ENCODE data around the gene PCDHA4. TPM values are rescaled to one million over a fixed set of nuclear protein-coding genes. Genes with fewer than 3 reads are reported as not detected.

PCDHA4 gene
- total and polyA plus RNA-seq, 2 experiments from 2014 or later = 1.8 to 12.5 TPM

GRCh38 chr5:140823475-140823874, 16.6 kb downstream of the PCDHA4 start:
- Histone ChIP-seq H3K79me2 (replicated peaks; ENCODE audit: insufficient read depth) (no peaks in the 10 kb centered on the region), H3K4me3 (no peak overlapping the region), H3K36me3 (ENCODE audit: insufficient read depth) (no peaks in the 10 kb centered on the region), H4K20me1 (replicated peaks; ENCODE audit: insufficient read depth) (no peaks in the 10 kb centered on the region), H2AFZ (no peak overlapping the region), H3K4me1 (ENCODE audit: insufficient read depth) (no peaks in the 10 kb centered on the region), H3K9me2 (ENCODE audit: insufficient read depth) (no peaks in the 10 kb centered on the region), H3K27me3 (ENCODE audit: insufficient read depth) (no peaks in the 10 kb centered on the region), H3K4me2 (no peak overlapping the region), H3F3A (replicated peaks; ENCODE audit: low read depth) (no peaks in the 10 kb centered on the region), H3K27ac (ENCODE audit: low read depth) (no peak overlapping the region)
- Mint-ChIP-seq H3K9me3 (peaks cover 5% of the 10 kb centered on the region), H3K4me3 (no peak overlapping the region), H3K4me1 (no peaks in the 10 kb centered on the region; the same call in 2 of the 3 replicates), H3K36me3 (ENCODE audit: low read depth) (peaks cover 14% of the 10 kb centered on the region), H3K27ac (no peak overlapping the region), H3K27me3 (ENCODE audit: insufficient read depth, low read depth, poor library complexity) (no peaks in the 10 kb centered on the region)
- DNase-seq (ENCODE audit: low spot score) (no peak), ATAC-seq (no peak)
- TF ChIP-seq STAT1 (IDR thresholded peaks at IDR 0.05; ENCODE audit: unreplicated experiment) (no peak), EZH2 (IDR thresholded peaks at IDR 0.05; ENCODE audit: low read depth, unreplicated experiment) (no peak), ZNF331 (CRISPR knock-in tag; IDR thresholded peaks at IDR 0.05; ENCODE audit: low read depth) (no peak), ZNF462 (CRISPR knock-in tag; IDR thresholded peaks at IDR 0.05) (no peak), CREB1 (CRISPR knock-in tag; IDR thresholded peaks at IDR 0.05; ENCODE audit: low read depth) (no peak), REST (IDR thresholded peaks at IDR 0.05; ENCODE audit: unreplicated experiment) (no peak)

All from GM23338 (cell line).